Gastroesophageal sphincter (tissue), 4 donors: ENCODE data around the gene ITK. TPM values are rescaled to one million over a fixed set of nuclear protein-coding genes. Genes with fewer than 3 reads are reported as not detected.

Experiments
- ATAC-seq: fragments of 150-250 bp; one replicate; pipeline ENCODE4 v1.9.1; 2016; ENCODE audit warnings: mild to moderate bottlenecking, moderate library complexity
- H3K27ac ChIP-seq, 4 donors: fragments of 200-600 bp; sonication (generic) in 3 of 4; 1 replicate in 3 of 4; 2 replicates in 1 of 4; pipeline ENCODE4 v1.5.1; 2016 to 2019
- H3K27me3 ChIP-seq: fragments of 200-600 bp; sonication (generic); one replicate; pipeline ENCODE4 v1.5.1; 2019
- H3K36me3 ChIP-seq, 2 donors: fragments of 200-600 bp; sonication (generic); one replicate each; pipeline ENCODE4 v1.5.1; 2019; ENCODE audit warnings: control low read depth in 1 of 2
- H3K4me1 ChIP-seq, 3 donors: fragments of 200-600 bp; sonication (generic); 1 replicate in 2 of 3; 2 replicates in 1 of 3; pipeline ENCODE4 v1.5.1; 2016 to 2019; ENCODE audit warnings: control low read depth in 2 of 3
- H3K4me3 ChIP-seq, 2 donors: fragments of 200-600 bp; sonication (generic); one replicate each; pipeline ENCODE4 v1.5.1; 2019; ENCODE audit warnings: mild to moderate bottlenecking in 1 of 2, moderate library complexity in 1 of 2
- H3K9me3 ChIP-seq, 3 donors: fragments of 200-600 bp; sonication (generic); one replicate each; pipeline ENCODE4 v1.5.1; 2017 to 2019; ENCODE audit warnings: control low read depth in 2 of 3
- EP300 ChIP-seq: sonication (generic); formaldehyde crosslinking; IDR thresholded peaks from one replicate; pipeline ENCODE4 v1.6.1; 2017; ENCODE audit warnings: antibody characterized with exemption, mild to moderate bottlenecking
- POLR2A ChIP-seq, 2 donors: fragments of 450-650 bp; IDR thresholded peaks; one replicate each; pipeline ENCODE4 v1.6.1; 2017; ENCODE audit warnings: antibody characterized with exemption in 2 of 2, mild to moderate bottlenecking in 2 of 2, moderate library complexity in 1 of 2
- POLR2AphosphoS5 ChIP-seq: sonication (generic); formaldehyde crosslinking; IDR thresholded peaks from one replicate; pipeline ENCODE4 v1.6.1; 2017; ENCODE audit warnings: antibody characterized with exemption
- whole genome bisulfite sequencing, 2 donors: methylation state at CpG; one replicate each; pipeline ENCODE4 v1.1.5; 2018; ENCODE audit warnings: low coverage in 1 of 2; 5-methylcytosine and 5-hydroxymethylcytosine counted together
- total RNA-seq, 4 donors: library from RNA; depleted of rRNA; stranded (reverse); fragments of >200 nt; gene quantifications; one replicate each; pipeline ENCODE4 v1.1.0, GENCODE V29; 2016
- TF ChIP-seq, protein P1 (sequence below), 4 experiments: fragments of 200-600 bp in 2 of 4; fragments of 450-650 bp in 2 of 4; sonication (generic) in 1 of 4; IDR thresholded peaks; one replicate each; pipeline ENCODE4 v1.5.1; 2017 to 2019; ENCODE audit warnings: antibody characterized with exemption in 4 of 4, mild to moderate bottlenecking in 2 of 4, moderate library complexity in 2 of 4

Gene ITK
- total RNA-seq, 4 donors from 2014 or later = 0.52 to 3.1 (median 1.8) TPM

DNA sequence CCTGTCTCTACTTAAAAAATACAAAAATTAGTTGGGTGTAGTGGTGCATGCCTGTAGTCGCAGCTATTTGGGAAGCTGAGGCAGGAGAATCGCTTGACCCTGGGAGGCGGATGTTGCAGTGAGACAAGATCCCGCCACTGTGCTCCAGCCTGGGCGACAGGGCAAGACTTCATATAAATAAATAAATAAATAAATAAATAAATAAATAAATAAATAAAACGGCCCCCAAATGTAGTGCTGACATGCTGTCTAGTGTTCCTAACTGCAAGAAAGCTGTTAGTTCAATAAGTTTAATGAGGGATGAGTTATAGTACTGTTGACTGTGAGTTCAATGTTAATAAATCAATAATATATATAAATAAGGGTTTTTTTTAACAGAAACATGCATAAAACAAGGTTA lies 77.8 kb downstream of the ITK start:
- no peak for ATAC-seq
- no peaks in the 10 kb centered on the region for H3K9me3 ChIP-seq
- no peaks in the 10 kb centered on the region for H3K27me3 ChIP-seq
- H3K27ac ChIP-seq = no peak overlapping the region
- no peaks in the 10 kb centered on the region for H3K4me1 ChIP-seq
- 86 to 88% methylated on average over 2 to 6 of the region's 6 CpGs for WGBS, 2 donors
- no peaks in the 10 kb centered on the region for H3K36me3 ChIP-seq
- H3K4me3 ChIP-seq = no peak overlapping the region
- TF ChIP-seq POLR2A (IDR thresholded peaks at IDR 0.05) = no peak
- TF ChIP-seq, protein P1, sequence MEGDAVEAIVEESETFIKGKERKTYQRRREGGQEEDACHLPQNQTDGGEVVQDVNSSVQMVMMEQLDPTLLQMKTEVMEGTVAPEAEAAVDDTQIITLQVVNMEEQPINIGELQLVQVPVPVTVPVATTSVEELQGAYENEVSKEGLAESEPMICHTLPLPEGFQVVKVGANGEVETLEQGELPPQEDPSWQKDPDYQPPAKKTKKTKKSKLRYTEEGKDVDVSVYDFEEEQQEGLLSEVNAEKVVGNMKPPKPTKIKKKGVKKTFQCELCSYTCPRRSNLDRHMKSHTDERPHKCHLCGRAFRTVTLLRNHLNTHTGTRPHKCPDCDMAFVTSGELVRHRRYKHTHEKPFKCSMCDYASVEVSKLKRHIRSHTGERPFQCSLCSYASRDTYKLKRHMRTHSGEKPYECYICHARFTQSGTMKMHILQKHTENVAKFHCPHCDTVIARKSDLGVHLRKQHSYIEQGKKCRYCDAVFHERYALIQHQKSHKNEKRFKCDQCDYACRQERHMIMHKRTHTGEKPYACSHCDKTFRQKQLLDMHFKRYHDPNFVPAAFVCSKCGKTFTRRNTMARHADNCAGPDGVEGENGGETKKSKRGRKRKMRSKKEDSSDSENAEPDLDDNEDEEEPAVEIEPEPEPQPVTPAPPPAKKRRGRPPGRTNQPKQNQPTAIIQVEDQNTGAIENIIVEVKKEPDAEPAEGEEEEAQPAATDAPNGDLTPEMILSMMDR (IDR thresholded peaks at IDR 0.05) = no peak
- no peak for TF ChIP-seq POLR2AphosphoS5
- no peak for TF ChIP-seq EP300

DNA sequence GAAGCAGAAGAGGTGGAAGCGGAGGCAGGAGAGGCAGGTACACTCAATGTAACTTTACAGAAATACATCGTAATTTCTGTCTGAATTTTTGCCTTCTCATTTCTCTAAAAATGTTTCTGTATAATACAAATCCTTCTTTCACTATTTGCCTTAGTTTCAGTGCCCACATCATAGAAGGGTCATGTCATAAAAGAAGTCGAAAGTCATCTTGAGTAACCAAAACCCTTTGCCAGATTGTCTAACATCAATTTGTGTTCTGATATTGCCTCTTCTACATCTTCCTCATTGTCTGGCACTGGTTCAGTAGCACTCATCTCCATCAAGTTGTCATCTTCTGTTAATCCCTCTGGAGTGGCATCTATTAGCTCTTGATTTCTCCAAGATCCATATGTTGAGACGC lies 79.1 kb downstream of the ITK start:
- Histone ChIP-seq H3K4me1 (no peaks in the 10 kb centered on the region), H3K36me3 (no peaks in the 10 kb centered on the region), H3K27ac (no peak overlapping the region), H3K4me3 (no peak overlapping the region), H3K27me3 (no peaks in the 10 kb centered on the region), H3K9me3 (no peaks in the 10 kb centered on the region)
- 86 to 87% methylated on average over 3 to 4 of the region's 4 CpGs for WGBS, 2 donors
- TF ChIP-seq POLR2A (IDR thresholded peaks at IDR 0.05) = no peak
- no peak for TF ChIP-seq EP300
- TF ChIP-seq, protein P1 (IDR thresholded peaks at IDR 0.05) = no peak
- TF ChIP-seq POLR2AphosphoS5 = no peak
- ATAC-seq = no peak

DNA sequence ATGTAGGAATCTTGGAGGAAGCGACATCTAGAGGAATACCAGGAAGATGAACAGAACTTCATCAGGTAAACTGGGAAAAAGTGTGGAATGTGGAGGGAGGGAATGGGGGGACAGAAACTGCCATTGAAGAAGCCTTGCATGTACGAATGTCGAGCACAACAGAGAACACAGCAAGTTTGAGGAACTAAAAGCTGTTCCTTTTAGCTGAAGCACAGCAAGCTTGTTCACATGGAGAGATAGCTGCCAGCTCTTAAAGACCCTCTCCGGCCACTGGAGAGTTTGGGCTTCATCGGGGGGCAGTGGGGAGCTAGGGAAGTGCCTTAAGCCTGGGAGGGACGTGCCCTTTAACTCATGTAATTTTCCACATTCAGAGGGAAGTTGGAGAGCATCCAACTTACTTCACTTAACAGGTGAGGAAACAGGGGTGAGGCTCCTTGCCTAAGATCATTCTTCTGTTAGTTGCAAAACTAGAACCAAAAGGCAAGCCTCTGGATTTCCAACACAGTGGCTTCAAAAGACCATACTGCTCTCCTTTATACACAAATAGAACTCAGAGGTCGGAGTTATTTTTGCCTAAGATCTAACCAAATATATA lies 83.0 kb downstream of the ITK start:
- Histone ChIP-seq H3K4me1 (peaks cover 0 to 21% (median 3%) of the 10 kb centered on the region in 3 donors), H3K36me3 (no peaks in the 10 kb centered on the region), H3K4me3 (no peak overlapping the region), H3K9me3 (no peaks in the 10 kb centered on the region), H3K27me3 (no peaks in the 10 kb centered on the region), H3K27ac (no peak overlapping the region)
- no peak for ATAC-seq
- TF ChIP-seq POLR2AphosphoS5 (no peak), EP300 (no peak), POLR2A (IDR thresholded peaks at IDR 0.05) (no peak)
- TF ChIP-seq, protein P1 (IDR thresholded peaks at IDR 0.05) = no peak
- WGBS, 2 donors = 68 to 79% methylated on average over 2 to 7 of the region's 7 CpGs

DNA sequence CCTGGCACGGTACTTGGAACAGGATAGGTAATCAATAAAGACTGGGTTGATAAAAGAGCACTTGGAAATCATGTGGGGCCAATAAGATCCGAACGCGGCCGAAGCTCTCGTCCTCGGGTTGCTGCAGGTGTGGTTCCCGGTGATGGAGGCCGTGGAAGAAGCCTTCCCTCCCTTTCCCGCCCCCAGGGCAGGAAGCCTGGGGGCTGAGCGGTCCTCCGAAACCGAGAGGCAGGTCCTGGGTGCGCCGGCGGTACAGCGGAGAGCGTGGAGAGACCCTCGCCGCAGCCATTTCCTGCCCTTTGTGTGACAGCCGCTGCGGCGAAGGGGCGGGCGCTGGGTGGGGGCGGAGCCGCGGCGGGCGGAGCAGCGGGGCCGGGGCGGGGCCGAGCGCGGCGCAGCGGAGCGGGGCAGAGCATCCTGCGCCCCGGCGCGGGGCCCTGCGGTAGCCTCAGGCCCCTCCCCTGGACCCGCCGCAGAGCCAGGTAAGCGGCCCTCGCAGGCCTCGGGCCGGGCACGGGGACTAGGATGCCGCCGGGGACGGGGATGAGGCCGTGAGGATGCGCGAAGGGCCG lies 85.2 kb downstream of the ITK start, which contains the start of gene CYFIP2:
Gene CYFIP2, plus strand, starts transcription at position 410 of the 572 bp plus-strand sequence. CDS start 19,239 bp downstream, outside the sequence.
- no peaks in the 10 kb centered on the region for H3K27me3 ChIP-seq
- no peaks in the 10 kb centered on the region for H3K9me3 ChIP-seq
- peaks cover 0 to 21% (median 3%) of the 10 kb centered on the region in 3 donors for H3K4me1 ChIP-seq
- no peak for TF ChIP-seq EP300
- peak in 1 of 2 donors; percentile 17 for TF ChIP-seq POLR2A (IDR thresholded peaks at IDR 0.05)
- TF ChIP-seq, protein P1 (IDR thresholded peaks at IDR 0.05) = no peak
- no peak for TF ChIP-seq POLR2AphosphoS5
- peak within 1 kb of the TSS; percentile 85 to 87 for H3K4me3 ChIP-seq
- ATAC-seq = peak; percentile 91
- H3K36me3 ChIP-seq = no peaks in the 10 kb centered on the region
- no CpG with 5 or more reads among the region's 58 CpGs for WGBS, 2 donors
- peak within 1 kb of the TSS in 2 of 4 donors; percentile 28 to 58 for H3K27ac ChIP-seq
